Skeletal muscle satellite cell (primary cell): Measurements from ENCODE around the gene DPEP3.

Source experiments
- H3K27me3 ChIP-seq: 2 replicates; pipeline ENCODE4 v1.7.0; 2013; ENCODE audit warnings: low read length; ENCODE audit not compliant: control insufficient read depth, insufficient read depth
- H3K36me3 ChIP-seq: 2 replicates; pipeline ENCODE4 v1.7.0; 2013; ENCODE audit warnings: mild to moderate bottlenecking, control low read depth, low read length; ENCODE audit not compliant: insufficient read depth
- H3K4me1 ChIP-seq: 2 replicates; pipeline ENCODE4 v1.7.0; 2013; ENCODE audit warnings: low read length; ENCODE audit not compliant: control insufficient read depth, insufficient read depth
- H3K4me2 ChIP-seq: 2 replicates; pipeline ENCODE4 v1.7.0; 2013; ENCODE audit warnings: mild to moderate bottlenecking, low read length
- H3K4me3 ChIP-seq: 2 replicates; pipeline ENCODE4 v1.7.0; 2013; ENCODE audit warnings: low read length
- H3K9ac ChIP-seq: 2 replicates; pipeline ENCODE4 v1.7.0; 2013; ENCODE audit warnings: mild to moderate bottlenecking, low read depth, low read length, moderate library complexity
- H3K9me3 ChIP-seq: replicated peaks from 2 replicates; pipeline ENCODE4 v1.7.0; 2013; ENCODE audit warnings: mild to moderate bottlenecking, control low read depth, low read length
- small RNA-seq: library from RNA; depleted of rRNA; stranded (forward); fragments of <200 nt; gene quantifications from one replicate; pipeline ENCODE3, GENCODE V24; 2012

The DPEP3 gene

GRCh38 chr16:67930678-67931211 is 49.6 kb downstream of the DPEP3 start:
- Histone ChIP-seq H3K9me3 (no peaks in the 10 kb centered on the region), H3K9ac (no peak overlapping the region), H3K36me3 (peaks cover 17% of the 10 kb centered on the region), H3K27me3 (no peaks in the 10 kb centered on the region), H3K4me1 (peaks cover 24% of the 10 kb centered on the region), H3K4me3 (no peak overlapping the region), H3K4me2 (no peak overlapping the region)

- H3K4me2 ChIP-seq: no peak overlapping the region
- no peaks in the 10 kb centered on the region for H3K9me3 ChIP-seq
- peaks cover 22% of the 10 kb centered on the region for H3K4me1 ChIP-seq
- H3K27me3 ChIP-seq: no peaks in the 10 kb centered on the region
- no peak overlapping the region for H3K9ac ChIP-seq
- H3K36me3 ChIP-seq: peaks cover 17% of the 10 kb centered on the region
- H3K4me3 ChIP-seq: no peak overlapping the region
Measured at GRCh38 chr16:67930191-67930590, 50.1 kb downstream of the DPEP3 start.

- H3K27me3 ChIP-seq: no peaks in the 10 kb centered on the region
- peaks cover 23% of the 10 kb centered on the region for H3K36me3 ChIP-seq
- H3K9me3 ChIP-seq: no peaks in the 10 kb centered on the region
- H3K4me3 ChIP-seq: no peak overlapping the region
- peaks cover 13% of the 10 kb centered on the region for H3K4me1 ChIP-seq
- no peak overlapping the region for H3K9ac ChIP-seq
- no peak overlapping the region for H3K4me2 ChIP-seq
Measured at GRCh38 chr16:67928561-67929364, 51.5 kb downstream of the DPEP3 start.

- no peak overlapping the region for H3K4me2 ChIP-seq
- H3K36me3 ChIP-seq: peaks cover 27% of the 10 kb centered on the region
- no peak overlapping the region for H3K9ac ChIP-seq
- H3K4me3 ChIP-seq: no peak overlapping the region
- H3K9me3 ChIP-seq: no peaks in the 10 kb centered on the region
- no peaks in the 10 kb centered on the region for H3K27me3 ChIP-seq
- peaks cover 13% of the 10 kb centered on the region for H3K4me1 ChIP-seq
Measured at GRCh38 chr16:67928147-67928546, 52.2 kb downstream of the DPEP3 start.

GRCh38 chr16:67927131-67927941 is 53.0 kb downstream of the DPEP3 start:
- Histone ChIP-seq H3K9me3 (no peaks in the 10 kb centered on the region), H3K4me2 (no peak overlapping the region), H3K27me3 (no peaks in the 10 kb centered on the region), H3K9ac (no peak overlapping the region), H3K4me3 (no peak overlapping the region), H3K36me3 (peaks cover 27% of the 10 kb centered on the region), H3K4me1 (peaks cover 13% of the 10 kb centered on the region)

GRCh38 chr16:67926181-67926750 is 54.0 kb downstream of the DPEP3 start:
- peaks cover 27% of the 10 kb centered on the region for H3K36me3 ChIP-seq
- H3K4me3 ChIP-seq: no peak overlapping the region
- no peaks in the 10 kb centered on the region for H3K9me3 ChIP-seq
- H3K4me1 ChIP-seq: peaks cover 13% of the 10 kb centered on the region
- H3K4me2 ChIP-seq: peak overlapping the region; percentile 24
- H3K27me3 ChIP-seq: no peaks in the 10 kb centered on the region
- H3K9ac ChIP-seq: peak overlapping the region; percentile 23

Small RNA genes within 50 kb of the gene (small RNA-seq; reads per million reads assigned to genes)
- gene RNU6-359P: 0.42 reads per million
